Activated CD4-positive, CD25-positive, alpha-beta regulatory T cell treated with anti-CD3 and anti-CD28 coated beads, Interleukin-2, amount 50 U/mL, for 16 hours (primary cell): Measurements from ENCODE around the gene MLEC.
A peak's percentile ranks its signal among the peaks of the same experiment; 100 is the strongest.

Experiments
- DNase-seq: peaks from one replicate; pipeline ENCODE4 v3.0.0-alpha.2; 2020; ENCODE audit warnings: low read depth, low spot score

MLEC gene

GRCh38 chr12:120686690-120687577 is at the start of gene MLEC:
MLEC (plus strand) TSS chr12:120687149; CDS start chr12:120687297, 148 bp downstream.
- DNase-seq, result peak; percentile 98

DNA sequence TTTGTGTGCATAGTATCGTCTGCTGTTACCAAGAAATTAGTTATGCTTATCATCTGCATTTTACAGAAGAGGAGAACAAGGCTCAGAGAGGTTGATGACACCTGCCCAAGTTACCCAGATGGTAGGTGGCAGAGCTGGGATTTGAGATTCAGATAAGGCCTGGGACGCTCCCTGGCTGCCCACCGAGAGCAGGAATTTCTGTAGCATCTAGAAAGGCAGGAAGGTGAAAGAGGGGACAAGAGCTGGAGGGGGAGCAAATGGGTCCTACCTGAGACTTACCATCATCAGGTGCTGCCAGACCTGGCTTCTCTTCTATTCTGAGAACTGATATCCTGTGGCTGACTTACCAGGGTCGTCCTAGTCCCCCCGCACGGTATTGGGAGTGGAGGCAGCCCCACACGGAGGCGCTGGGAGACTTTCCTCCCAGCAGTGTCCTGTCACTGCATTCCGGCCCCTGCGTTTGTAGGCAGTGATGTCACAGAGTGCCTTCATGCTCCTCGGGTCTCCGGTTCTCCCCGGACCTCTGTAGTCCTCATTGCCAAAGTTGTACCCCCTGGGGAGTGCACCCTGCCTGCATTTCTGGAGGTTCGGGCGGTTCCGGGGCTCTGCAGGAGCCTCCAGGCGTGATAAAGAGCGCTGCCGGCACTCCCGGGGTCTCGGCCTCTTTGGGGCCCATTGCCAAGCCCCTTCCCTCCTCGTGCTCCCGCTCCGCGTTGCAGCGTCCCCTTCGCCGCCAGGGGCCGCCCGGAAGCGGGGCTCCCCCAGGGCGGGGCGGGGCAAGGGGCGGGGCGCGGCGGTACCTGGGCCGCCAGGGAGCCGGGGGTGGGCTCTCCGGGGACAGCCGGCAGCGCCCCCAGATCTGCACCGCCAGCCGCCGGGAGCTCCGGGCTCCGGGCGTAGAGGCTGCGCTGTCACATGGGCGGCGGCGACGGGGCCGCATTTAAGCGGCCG is 46.9 kb upstream of the MLEC start, which contains the start of gene CABP1:
Gene CABP1 (plus strand): TSS at position 856 of the 951 bp plus-strand sequence. CDS start 60 bp downstream, at position 916.
- peak; percentile 26 for DNase-seq

DNA sequence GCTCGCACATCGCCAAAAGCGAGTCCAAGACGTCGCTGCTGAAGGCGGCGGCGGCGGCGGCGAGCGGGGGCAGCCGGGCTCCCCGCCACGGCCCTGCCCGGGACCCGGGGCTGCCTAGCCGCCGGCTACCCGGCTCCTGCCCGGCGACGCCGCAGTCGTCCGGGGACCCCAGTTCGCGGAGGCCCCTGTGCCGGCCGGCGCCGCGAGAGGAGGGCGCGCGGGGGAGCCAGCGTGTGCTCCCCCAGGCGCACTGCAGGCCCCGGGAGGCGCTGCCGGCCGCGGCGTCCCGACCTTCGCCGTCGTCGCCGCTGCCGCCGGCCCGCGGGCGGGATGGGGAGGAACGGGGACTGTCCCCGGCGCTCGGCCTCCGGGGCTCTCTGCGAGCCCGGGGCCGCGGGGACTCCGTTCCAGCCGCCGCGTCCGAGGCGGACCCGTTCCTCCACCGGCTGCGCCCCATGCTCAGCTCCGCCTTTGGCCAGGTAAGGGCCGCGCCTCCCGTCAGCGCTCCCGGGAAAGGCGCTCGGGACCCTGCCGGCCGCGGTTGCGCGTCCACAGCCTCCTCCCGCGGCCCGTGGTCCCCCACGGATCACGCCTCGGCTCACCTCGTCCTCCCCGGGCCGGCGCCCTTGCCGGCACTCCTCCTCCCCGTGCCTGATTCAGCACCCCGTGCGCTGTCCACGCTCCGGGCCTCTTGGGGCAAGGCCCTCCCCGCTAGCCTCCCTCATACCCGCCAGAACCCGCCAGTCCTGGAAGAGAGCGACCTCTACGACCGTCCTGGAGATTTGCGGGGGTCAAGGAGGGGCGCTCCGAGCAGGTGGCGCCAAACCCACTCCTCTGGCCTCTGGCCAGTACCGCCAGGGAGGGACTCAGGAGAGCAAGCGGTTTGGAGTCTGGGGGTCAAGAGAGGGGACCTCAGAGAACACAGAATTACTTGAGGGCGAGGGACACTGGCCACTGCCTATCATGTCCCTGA is 45.8 kb upstream of the MLEC start:
- DNase-seq, result peak; percentile 13

DNA sequence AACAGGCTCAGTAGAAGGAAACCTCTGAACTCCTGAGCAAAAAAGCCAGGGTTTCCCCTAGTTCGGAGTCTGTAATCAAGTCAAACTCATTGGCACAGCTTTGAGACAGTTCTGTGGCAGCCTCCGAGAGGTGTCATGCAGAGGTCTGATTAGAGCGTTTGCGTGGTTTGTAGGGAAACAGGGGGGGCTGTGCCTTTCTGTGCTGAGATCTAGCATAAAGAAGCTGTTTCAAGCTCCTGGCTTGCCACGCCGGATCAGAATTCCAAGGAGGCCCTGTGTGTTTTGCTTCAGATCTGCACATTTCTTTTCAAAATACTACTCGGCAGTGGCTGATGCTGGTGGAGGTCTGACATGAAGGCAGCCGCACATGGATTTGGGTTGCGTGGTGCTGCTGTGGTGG is 44.8 kb upstream of the MLEC start:
- DNase-seq, result no peak

DNA sequence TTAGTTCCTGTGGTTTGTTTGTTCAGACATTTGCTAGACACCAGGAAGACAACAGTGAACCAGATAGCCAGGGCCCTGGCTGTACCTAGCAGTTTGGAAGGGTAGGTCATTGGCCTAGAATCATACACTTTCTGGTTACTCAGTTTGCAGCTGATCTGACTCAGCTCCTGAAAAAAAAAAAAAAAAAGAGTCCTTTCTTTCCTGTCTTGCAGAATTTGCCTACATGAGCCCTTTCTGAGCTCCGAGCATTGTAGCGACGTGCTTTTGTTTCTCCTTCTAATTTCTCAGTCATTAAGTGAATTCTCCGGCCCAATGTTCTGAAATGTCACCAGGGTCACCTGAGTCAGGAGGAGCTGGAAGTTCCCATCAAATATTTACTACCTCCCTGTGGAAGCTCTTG is 44.1 kb upstream of the MLEC start:
- no peak for DNase-seq

DNA sequence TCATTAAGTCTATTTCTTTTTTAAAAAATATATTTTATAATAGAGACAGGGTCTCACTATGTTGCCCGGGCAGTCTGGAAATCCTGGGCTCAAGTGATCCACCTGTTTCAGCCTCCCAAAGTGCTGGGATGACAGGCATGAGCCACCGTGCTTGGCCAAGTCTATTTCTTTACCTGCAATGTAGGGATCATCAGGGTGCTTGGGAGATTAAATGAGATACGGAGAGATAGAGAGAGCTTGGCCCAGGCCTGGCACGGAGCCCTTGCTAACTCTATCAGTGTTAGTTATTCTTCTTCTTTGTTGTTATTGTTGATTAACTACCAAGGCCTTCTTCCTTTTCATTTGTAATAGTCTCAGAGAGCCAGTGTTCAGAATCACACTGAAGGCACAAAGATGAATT is 43.4 kb upstream of the MLEC start:
- DNase-seq, result no peak

DNA sequence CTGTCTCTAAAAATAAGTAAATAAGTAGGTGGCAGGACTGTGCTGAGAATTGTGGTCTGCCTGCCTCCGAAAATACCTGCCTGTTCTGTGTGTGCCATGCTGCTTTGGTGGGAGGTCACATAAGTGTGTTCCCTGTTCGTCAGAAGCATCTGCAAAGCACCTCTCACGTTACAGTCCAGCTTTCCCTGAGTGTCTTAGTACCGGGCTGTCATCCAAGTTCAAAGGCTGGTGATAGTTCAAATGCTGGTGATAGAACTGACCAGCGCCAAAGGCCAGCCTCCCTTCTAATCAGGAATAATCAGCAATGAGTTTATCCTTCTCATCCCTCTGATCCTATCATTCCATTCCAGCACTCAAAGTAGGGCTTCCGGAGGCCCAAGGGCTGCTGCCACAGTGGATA is 40.9 kb upstream of the MLEC start:
- no peak for DNase-seq

DNA sequence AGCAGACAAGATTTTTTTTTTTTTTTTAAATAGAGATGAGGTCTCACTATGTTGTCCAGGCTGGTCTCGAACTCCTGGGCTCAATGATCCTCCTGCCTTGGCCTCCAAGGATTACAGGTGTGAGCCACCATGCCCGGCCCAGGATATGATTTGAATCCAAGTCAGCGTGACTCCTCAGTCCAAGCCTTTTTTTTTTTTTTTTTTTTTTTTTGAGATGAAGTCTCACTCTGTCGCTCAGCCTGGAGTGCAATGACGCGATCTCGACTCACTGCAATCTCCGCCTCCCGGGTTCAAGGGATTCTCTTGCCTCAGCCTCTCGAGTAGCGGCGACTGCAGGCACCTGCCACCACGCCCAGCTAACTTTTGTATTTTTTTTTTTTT is 39.6 kb upstream of the MLEC start:
- no peak for DNase-seq

DNA sequence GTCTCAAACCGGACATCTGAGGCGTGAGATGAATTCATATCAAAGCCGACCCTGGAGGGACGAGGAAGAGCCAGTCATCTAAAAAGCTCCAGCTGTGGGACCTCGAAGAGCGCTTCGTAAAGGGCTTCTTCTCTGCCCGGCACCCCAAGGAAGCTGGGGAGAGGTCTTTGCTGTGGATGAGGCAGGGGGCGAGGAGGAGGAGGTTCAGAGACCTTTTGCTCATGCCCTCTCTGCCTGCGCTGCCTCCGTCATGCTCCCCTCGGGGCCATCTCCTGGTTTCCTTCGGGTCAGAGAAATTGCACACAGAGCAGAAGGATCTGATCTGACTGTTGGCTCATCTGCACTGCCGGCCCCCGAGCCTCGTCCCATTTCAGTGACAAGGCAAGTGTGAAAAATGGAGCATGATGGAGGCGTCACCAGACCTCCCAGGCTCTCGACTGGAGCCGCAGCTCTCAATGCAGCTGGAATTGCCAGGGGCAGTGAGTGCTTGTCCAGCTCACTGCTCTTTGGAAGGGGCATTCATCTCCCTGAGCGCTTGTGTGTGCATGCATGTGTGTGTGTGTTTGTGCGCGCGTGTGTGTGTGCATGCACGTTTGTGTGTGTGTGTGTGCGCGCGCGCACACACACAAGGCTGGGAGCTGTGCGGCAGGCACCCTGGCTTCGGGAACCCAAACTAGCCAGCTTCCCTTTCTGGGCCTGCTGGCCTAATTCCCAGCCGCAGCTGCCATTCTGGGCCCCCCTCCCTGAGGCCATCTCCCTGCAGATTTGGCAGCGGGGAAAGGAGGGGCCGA is 37.3 kb upstream of the MLEC start:
- DNase-seq, result no peak

DNA sequence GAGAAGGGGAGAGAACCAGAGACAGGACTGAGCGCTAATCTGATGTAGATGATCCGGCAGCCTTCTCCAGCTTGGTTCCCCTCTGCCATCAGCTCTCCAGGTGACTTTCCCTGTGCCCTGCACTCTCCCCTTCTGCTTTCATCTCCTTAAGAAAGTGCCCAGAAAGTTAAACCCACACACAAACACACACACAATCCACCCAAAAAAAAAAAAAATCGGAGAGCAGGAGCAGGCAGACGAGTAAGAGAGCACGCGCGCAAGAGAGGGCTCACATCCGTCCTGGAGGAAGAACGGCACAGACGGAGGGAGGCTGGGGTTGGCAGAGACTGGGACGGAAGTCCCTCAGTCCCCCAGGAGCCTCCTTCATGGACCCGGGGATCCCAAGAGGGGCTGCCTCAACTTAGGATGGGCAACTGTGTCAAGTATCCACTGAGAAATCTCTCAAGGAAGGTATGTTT is 36.7 kb upstream of the MLEC start:
- DNase-seq, result no peak

GRCh38 chr12:120651821-120652220 is 35.1 kb upstream of the MLEC start:
- no peak for DNase-seq

- DNase-seq, result no peak
Measured at GRCh38 chr12:120652656-120653435, 34.1 kb upstream of the MLEC start.

DNA sequence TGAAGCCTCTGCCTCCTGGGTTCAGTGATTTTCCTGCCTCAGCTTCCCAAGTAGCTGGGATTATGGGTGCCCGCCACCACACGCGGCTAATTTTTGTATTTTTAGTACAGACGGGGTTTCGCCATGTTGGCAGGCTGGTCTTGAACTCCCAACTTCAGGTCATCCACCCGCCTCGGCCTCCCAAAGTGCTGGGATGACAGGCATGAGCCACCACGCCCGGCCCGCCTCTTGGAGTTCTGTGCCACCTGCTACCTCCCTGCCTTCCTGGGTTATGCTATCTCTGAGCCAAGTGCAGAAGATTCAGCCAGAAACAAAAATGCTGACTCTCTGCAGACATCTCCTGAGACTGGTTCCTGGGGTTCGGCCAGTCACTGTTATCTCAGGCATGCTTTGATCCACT is 33.3 kb upstream of the MLEC start:
- DNase-seq, result no peak

DNA sequence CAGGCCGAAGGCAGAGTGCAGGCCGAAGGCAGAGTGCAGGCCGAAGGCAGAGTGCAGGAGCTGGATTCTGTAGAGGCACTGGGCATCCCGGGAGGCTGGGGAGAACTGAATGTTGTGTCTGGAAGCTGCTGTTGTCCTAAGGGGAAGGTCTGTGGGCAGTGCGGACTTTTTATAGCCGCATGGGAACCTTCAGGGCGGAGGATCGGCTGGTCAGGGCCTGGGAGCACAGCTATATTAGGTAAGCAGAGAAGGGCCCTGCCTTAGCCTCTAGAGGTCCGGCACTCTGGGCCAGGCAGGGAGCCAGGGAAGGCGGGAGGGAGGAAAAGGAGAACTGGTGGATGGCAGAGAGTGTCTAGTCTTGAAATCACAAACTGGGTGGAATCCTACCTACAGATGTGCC is 32.3 kb upstream of the MLEC start:
- DNase-seq, result no peak

GRCh38 chr12:120656008-120656407 is 30.9 kb upstream of the MLEC start:
- no peak for DNase-seq

GRCh38 chr12:120658286-120659150 is 28.4 kb upstream of the MLEC start:
- no peak for DNase-seq

- DNase-seq, result no peak
Measured at GRCh38 chr12:120659151-120659525, 27.8 kb upstream of the MLEC start.

DNA sequence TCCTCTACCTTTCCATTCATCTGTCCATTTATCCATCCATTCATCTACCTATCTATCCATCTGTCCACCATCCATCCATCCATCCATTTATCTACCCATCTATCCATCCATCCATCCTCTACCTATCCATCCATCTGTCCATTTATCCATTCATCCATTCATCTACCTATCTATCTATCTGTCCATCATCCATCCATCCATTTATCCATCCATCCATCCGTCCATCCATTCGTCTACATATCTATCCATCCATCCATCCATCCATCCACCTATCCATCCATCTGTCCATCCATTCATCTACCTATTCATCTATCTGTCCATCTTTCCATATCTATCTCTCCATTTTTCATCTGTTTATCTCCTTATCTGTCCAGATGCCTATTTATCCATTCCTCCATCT is 25.5 kb upstream of the MLEC start:
- no peak for DNase-seq

GRCh38 chr12:120662879-120663278 is 24.1 kb upstream of the MLEC start:
- no peak for DNase-seq
